Liver (tissue), 3 donors: ENCODE data around the gene HIVEP3.

Experiments used
- CTCF ChIP-seq: fragments of 150-350 bp; IDR thresholded peaks from 2 replicates; pipeline ENCODE4 v1.5.1; 2017; ENCODE audit warnings: improper control_type of control experiment, low read depth, low read length; ENCODE audit not compliant: missing input control
- EGR1 ChIP-seq, 2 donors: IDR thresholded peaks; 2 replicates each; pipeline ENCODE4 v1.6.1; 2016 to 2018; ENCODE audit warnings: antibody characterized with exemption in 2 of 2, low read depth in 2 of 2
- MAX ChIP-seq: IDR thresholded peaks from 2 replicates; pipeline ENCODE4 v1.6.1; 2016; ENCODE audit warnings: antibody characterized with exemption
- RXRA ChIP-seq, 2 donors: IDR thresholded peaks; 2 replicates each; pipeline ENCODE4 v1.6.1; 2017 to 2018; ENCODE audit warnings: antibody characterized with exemption in 2 of 2, mild to moderate bottlenecking in 1 of 2
- TAF1 ChIP-seq: conservative IDR thresholded peaks from 2 replicates; pipeline ENCODE4 v1.6.1; 2016; ENCODE audit warnings: antibody characterized with exemption, mild to moderate bottlenecking
- donor health status: healthy.
- donor health status: healthy.

DNA sequence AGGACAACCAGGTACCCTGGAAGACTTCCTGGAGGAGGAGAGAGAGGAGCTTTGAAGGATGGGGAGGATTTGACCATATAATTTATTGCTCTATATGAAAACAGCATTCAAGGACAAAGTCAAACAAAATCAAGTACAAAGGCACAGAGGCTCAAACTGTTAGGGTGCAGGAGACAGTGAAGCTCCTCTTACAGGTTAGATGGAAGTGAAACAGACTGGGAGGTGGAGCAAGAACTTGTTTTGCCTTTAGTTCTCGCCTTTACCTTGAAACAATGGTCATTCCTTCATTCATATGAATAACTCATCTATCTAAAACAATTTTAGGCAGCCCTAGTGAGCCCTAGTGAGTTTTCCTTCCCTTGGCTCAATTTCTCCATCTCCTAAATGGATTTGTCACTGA lies 199.6 kb downstream of the HIVEP3 start:
- TF ChIP-seq RXRA (IDR thresholded peaks at IDR 0.05) (no peak), TAF1 (no peak), CTCF (no peak), MAX (no peak), EGR1 (IDR thresholded peaks at IDR 0.05; ENCODE audit: low read depth in 2 of 2) (no peak)
